Activated CD4-positive, alpha-beta T cell treated with anti-CD3 and anti-CD28 coated beads, Interleukin-2, amount 10 ng/mL, durations not matched to agents 7 days and 5 days (primary cell): ENCODE results near the gene ANTXRL. TPM values are rescaled to one million over a fixed set of nuclear protein-coding genes. Genes with fewer than 3 reads are reported as not detected.
"Not testable (repeated sequence)": the region's sequence is repeated elsewhere in the genome, so short reads cannot be mapped to it uniquely, and the experiment has no call there.

Experiments
- CTCF ChIA-PET: fragments of 350-600 bp; sonication (Branson Sonifier 250); formaldehyde crosslinking; loops from one replicate; lab custom pipeline; 2021; ENCODE audit warnings: antibody characterized with exemption; lab: Charles Lee
- POLR2A ChIA-PET: fragments of 350-600 bp; sonication (Branson Sonifier 250); formaldehyde crosslinking; loops from one replicate; lab custom pipeline; 2021; ENCODE audit warnings: antibody characterized with exemption; lab: Charles Lee
- DNase-seq: peaks from one replicate; pipeline ENCODE4 v3.0.0-alpha.2; 2020
- H3K27ac Mint-ChIP-seq: one replicate; pipeline ENCODE4 v1.8.0; 2021; ENCODE audit warnings: mild to moderate bottlenecking, moderate library complexity, mixed read lengths
- H3K27me3 Mint-ChIP-seq: one replicate; pipeline ENCODE4 v1.8.0; 2021; ENCODE audit warnings: mixed read lengths
- H3K36me3 Mint-ChIP-seq: one replicate; pipeline ENCODE4 v1.8.0; 2021; ENCODE audit warnings: low read depth, mixed read lengths
- H3K4me1 Mint-ChIP-seq: one replicate; pipeline ENCODE4 v1.8.0; 2021; ENCODE audit warnings: mixed read lengths
- H3K4me3 Mint-ChIP-seq: one replicate; pipeline ENCODE4 v1.8.0; 2021; ENCODE audit warnings: mild to moderate bottlenecking, moderate library complexity, mixed read lengths
- H3K9me3 Mint-ChIP-seq: one replicate; pipeline ENCODE4 v1.8.0; 2021; ENCODE audit warnings: mixed read lengths
- total RNA-seq, 2 experiments: library from RNA; stranded (reverse); gene quantifications; one replicate each; pipeline ENCODE4 v1.2.3, GENCODE V29; 2021

ANTXRL gene
- total RNA-seq, 2 experiments from 2014 or later, result 0.52 to 0.57 TPM

DNA sequence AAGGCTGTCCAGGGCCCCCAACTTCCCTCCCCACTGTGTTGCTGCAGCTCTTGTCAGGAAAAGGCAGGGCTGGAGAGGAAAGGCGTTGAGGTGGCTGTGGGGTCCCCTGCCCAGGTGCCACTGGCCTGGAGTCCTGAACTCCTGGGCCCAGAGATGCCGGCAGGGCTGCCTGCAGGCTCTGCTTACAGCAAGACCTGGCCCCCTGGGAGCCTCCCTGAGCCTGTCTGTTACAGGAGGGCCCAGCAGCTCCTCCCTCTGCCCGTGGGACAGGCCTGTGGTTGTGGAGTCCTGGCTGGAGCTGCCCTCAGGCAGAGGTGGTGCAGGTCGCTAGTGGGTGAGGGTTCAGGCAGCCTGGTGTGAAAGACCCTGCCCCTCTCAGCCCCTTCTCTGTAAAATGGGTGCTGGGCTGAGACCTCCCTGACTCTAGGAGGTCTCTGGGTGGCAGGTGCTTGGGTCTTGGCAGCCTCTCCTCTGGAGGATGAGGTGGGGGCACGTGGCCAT is 9.9 kb downstream of the ANTXRL start:
- Mint-ChIP-seq H3K4me3 (no peak overlapping the region), H3K27me3 (no peaks in the 10 kb centered on the region), H3K4me1 (peaks cover 28% of the 10 kb centered on the region), H3K27ac (no peak overlapping the region), H3K9me3 (no peaks in the 10 kb centered on the region), H3K36me3 (peaks cover 2% of the 10 kb centered on the region)
- ChIA-PET CTCF (interaction anchor here (0.7 kb wide), 1 partner anchor 32 kb away, joined by 6 read pairs; no protein-coding TSS in a partner anchor), POLR2A (no interaction called here)
- no peak for DNase-seq

DNA sequence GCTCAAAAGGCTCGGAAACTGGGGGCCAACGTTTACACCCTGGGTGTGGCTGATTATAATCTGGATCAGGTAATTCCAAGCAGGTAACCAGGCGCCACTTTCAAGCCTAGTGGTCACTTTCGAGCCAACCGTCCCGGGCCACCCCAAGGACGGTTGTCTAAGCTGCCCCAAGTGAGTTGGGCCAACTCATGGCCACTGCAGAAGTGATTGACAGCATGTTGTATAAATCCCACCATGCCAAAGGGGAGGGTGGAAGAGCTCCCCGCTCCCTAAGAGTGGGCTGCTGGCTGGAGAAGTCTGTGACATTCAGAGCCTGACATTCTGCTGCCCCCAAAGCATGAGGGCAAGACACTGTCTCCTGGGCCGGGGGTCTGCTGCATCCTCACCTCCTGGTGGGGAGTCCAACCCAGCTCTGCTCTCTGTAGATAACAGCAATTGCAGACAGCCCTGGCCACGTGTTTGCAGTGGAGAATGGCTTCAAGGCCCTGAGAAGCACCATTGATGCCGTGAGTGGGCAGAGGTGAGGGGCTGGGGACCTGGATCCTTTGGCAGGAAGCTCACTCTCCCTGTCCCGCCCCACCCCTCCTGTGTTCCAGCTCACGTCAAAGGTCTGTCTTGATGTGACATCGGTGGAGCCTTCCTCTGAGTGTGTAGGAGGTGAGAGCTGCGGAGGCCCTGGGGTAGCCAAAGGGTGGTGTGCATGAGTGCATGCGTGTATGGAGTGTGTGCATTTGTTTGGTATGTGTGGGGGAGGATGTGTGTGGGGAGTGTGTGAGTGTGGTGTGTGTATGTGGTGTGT is 10.8 kb downstream of the ANTXRL start:
- Mint-ChIP-seq H3K4me1 (peaks cover 28% of the 10 kb centered on the region), H3K27ac (peak overlapping the region; percentile 83), H3K36me3 (peaks cover 2% of the 10 kb centered on the region), H3K9me3 (no peaks in the 10 kb centered on the region), H3K27me3 (no peaks in the 10 kb centered on the region), H3K4me3 (peak overlapping the region; percentile 78)
- POLR2A ChIA-PET, result no interaction called here
- DNase-seq, result peak; percentile 30
- CTCF ChIA-PET, result no interaction called here

DNA sequence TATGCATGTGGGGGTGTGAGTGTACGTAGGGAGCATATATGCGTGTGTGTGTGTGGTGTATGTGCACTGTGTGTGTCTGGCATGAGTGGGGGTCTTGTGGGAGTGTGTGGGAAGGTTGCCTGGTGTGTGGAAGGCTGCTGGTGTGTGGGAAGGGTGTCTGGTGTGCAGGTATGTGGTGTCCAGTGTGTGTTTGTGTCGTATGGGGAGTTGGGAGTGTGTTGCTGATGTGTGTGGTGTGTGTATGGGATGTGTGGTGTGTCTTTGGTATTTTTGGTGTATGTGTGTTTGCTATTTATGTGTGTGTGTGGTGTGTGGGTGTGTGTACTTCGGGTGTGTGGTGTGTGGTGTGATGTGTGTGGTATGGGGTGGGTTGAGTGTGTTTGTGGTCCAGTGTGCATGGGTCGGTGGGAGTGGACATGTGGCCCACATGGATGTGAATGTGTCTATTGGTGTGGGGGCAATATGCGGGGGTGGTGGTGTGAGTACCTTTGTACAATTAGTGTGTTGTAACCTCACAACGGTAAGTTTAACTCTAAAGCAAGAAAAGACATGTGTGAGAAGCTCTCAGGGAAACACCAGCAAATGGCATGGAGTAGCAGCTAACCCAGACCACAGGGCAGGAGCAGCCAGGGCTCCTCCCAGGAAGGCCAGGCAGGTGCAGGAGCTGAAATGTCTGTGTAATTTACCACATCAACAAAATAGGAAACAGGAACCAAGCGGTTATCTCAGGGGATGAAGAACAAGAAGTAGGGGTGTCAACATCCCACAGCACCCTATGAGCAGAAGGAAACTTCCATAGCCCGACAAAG is 11.9 kb downstream of the ANTXRL start:
- Mint-ChIP-seq H3K27ac (peak overlapping the region; percentile 76), H3K27me3 (no peaks in the 10 kb centered on the region), H3K4me1 (peaks cover 28% of the 10 kb centered on the region), H3K4me3 (no peak overlapping the region), H3K36me3 (peaks cover 2% of the 10 kb centered on the region), H3K9me3 (no peaks in the 10 kb centered on the region)
- no peak for DNase-seq
- ChIA-PET POLR2A (no interaction called here), CTCF (no interaction called here)

DNA sequence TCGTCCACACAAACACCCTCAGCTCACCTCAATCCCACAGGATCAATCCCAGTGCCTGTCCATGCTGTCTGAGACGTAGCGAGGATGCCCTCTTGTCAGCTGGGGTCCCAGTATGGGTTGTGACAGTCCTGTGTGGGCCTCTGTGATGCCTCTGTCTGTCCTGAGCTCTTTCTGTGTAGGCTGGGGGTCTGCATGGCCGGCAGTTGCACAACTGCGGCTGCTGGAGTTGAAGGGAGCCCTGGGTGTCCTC is 12.4 kb downstream of the ANTXRL start:
- no peaks in the 10 kb centered on the region for H3K9me3 Mint-ChIP-seq
- no peak for DNase-seq
- H3K27me3 Mint-ChIP-seq, result no peaks in the 10 kb centered on the region
- H3K4me3 Mint-ChIP-seq, result no peak overlapping the region
- H3K36me3 Mint-ChIP-seq, result peaks cover 2% of the 10 kb centered on the region
- ChIA-PET POLR2A (no interaction called here), CTCF (interaction anchor here (0.6 to 1.0 kb wide), 2 partner anchors 8 to 34 kb away, joined by 3 to 4 read pairs; no protein-coding TSS in a partner anchor)
- H3K27ac Mint-ChIP-seq, result no peak overlapping the region
- peaks cover 28% of the 10 kb centered on the region for H3K4me1 Mint-ChIP-seq

DNA sequence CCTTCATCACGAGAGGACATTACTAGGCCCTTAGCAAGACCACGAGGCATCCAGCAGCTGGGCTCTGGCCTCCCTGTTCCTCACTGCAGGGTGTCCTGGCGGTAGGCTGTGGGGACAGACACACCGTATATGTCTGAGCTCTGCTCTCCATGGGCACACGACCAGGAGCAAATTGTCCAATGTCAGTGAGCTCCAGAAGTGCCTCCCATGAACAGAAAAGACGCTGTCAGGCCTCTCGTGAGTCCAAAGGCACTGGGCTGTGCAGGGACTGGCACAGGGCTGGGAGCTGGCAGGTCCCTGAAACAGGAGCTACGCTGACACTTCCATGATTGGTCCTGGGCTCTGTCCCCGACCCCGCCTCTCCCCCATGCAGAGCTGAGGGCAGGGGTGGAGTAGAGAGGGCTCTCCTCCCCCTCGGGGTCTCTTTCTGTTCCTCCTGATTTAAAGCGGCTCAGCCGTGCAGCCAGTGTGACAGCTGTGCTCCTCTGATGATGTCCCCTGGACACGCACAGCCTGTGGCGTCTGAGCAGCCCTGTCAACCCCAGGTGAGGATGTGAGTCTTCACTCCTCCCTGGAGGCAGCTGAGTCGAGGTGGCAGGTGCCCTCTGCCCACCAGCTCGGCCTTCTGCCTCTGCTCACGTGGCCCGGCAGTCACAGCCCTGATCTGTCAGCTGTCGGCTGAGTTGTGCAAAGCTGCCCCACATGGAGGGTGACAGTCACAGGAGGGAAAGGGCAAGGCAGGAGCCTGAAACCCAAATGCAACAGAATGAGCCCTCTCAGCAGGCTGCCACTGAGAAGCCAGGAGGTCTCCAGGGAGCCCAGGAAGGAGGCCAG is 13.0 kb downstream of the ANTXRL start:
- no peaks in the 10 kb centered on the region for H3K9me3 Mint-ChIP-seq
- no peak overlapping the region for H3K27ac Mint-ChIP-seq
- H3K27me3 Mint-ChIP-seq, result no peaks in the 10 kb centered on the region
- DNase-seq, result no peak
- H3K4me3 Mint-ChIP-seq, result no peak overlapping the region
- CTCF ChIA-PET, result interaction anchor here (0.6 to 1.0 kb wide), 2 partner anchors 9 to 35 kb away, joined by 3 to 4 read pairs; no protein-coding TSS in a partner anchor
- peaks cover 2% of the 10 kb centered on the region for H3K36me3 Mint-ChIP-seq
- H3K4me1 Mint-ChIP-seq, result peaks cover 28% of the 10 kb centered on the region
- POLR2A ChIA-PET, result no interaction called here

DNA sequence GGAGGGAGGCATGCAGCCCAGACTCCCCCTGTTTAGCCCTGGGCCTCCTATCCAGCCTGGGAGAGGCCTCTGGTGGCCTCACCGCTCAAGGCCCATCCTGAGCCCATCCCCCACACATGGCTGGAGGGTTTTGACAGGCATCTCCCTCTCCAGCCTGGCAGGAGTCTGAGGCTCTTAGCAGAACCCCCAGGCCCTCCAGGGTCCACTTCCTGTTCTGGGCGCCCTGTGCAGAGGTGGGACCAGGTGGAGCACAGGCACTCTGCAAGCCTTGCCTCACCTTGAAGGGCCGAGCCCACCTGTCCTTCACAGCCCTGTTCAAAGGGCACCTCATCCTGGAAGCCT is 13.5 kb downstream of the ANTXRL start:
- CTCF ChIA-PET, DNase-seq, H3K4me3 Mint-ChIP-seq, H3K9me3 Mint-ChIP-seq, H3K27ac Mint-ChIP-seq, POLR2A ChIA-PET, H3K36me3 Mint-ChIP-seq, H3K27me3 Mint-ChIP-seq: not testable (repeated sequence)
- H3K4me1 Mint-ChIP-seq, result peaks cover 28% of the 10 kb centered on the region

DNA sequence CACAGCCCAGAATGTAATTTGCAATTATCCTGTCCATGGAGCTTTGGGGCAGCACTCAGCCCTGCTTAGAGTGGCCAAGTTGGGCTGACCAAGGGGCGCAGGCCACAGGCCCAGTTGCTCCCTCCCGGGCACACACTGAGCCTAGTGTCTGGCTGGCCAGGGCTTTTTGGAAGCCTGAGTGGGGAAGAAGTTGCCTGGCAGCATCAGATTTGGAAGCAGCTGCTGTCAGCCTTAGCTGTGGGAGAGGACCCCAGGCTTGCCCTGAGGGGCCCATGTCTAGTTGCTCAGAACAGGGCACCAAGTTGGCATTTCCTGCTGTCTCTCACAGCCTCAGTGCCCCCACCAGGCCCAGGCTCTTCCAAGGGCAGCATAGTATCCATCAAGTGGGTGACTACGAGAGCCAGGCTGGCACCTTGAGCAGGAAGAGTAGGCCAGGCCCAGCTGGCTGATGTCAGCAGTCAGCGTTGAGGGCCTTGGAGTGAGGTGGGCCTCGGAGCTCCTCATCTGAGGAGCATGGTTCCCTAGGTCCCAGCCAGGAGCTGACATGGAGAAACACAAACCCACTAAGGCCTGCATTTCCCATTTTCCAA is 14.4 kb downstream of the ANTXRL start:
- DNase-seq, result no peak
- Mint-ChIP-seq H3K4me1 (peaks cover 28% of the 10 kb centered on the region), H3K9me3 (no peaks in the 10 kb centered on the region), H3K27me3 (no peaks in the 10 kb centered on the region), H3K4me3 (no peak overlapping the region), H3K36me3 (peaks cover 2% of the 10 kb centered on the region), H3K27ac (peak overlapping the region; percentile 38)
- ChIA-PET POLR2A (no interaction called here), CTCF (no interaction called here)

DNA sequence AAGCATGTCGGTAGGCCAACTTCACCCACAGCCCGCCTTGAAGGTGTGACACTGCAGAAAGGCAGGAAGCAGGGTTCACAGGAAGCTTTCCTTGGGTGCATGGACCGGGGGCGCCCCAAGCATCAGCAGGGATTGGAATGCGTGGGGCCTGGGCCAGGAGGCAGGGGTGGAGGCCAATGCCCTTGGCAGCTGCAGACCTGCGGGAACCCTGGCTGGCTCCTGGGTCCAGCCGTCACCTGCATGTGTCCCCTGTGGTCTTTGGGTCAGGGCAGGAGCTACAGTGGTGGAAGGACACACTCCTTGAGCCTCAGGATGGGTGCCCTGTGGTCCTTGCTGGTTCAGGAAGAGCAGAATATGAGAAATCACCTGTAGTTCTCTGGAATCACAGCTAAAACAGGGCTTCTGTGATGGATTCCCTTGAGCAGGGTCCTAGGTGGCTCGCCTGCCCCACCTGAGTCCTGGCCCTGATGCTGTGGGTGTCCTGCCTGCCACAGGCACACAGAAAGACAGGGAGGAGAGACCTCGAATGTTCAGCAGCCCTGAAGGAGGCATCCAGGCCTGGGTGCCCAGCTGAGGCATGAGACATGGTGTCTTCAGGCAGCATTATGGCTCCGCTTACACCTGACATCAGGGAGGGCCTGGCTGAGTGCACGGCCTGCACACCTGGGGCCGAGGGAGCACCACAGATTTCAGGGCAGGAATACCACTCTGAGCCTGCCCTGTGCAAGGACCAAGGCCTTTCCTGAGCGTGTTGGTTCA is 15.1 kb downstream of the ANTXRL start:
- no peak overlapping the region for H3K27ac Mint-ChIP-seq
- CTCF ChIA-PET, result no interaction called here

DNA sequence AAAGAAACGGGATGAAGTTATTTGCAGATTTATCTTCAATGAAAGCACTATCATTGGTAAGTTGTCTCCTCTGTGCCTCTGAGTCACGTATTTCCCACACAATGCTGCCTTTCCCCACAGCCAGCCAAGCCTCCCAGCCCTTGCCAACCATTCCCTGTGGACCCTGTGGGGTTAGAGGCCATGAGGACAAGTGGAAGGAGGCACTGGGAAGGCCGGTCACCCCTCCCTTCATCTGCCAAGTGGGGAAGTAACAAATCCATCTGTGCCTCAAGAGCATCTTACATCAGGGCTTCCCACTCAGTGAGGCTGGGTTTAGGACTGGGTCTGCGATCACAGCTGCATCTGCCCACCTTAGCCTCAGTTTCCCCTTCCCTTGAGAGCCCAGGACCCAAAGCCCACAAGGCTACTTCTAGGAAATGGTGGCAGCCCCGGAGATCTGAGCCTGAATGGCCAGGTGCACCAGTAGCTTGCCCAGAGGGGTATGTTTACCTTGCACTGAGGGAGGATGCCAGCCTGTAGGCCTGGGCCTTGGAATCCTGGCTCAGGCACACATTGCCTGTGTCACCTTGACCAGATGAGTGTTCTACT is 16.1 kb downstream of the ANTXRL start:
- POLR2A ChIA-PET, CTCF ChIA-PET, H3K27me3 Mint-ChIP-seq, DNase-seq, H3K36me3 Mint-ChIP-seq, H3K9me3 Mint-ChIP-seq, H3K4me3 Mint-ChIP-seq: not testable (repeated sequence)
- Mint-ChIP-seq H3K4me1 (peaks cover 25% of the 10 kb centered on the region), H3K27ac (peak overlapping the region; percentile 15)

More for the DNA sequence above, 15.1 kb downstream of the ANTXRL start:
- Mint-ChIP-seq H3K36me3 (peaks cover 2% of the 10 kb centered on the region), H3K27me3 (no peaks in the 10 kb centered on the region), H3K9me3 (no peaks in the 10 kb centered on the region), H3K4me3 (no peak overlapping the region), H3K4me1 (peaks cover 28% of the 10 kb centered on the region)
- no peak for DNase-seq
- POLR2A ChIA-PET, result no interaction called here

DNA sequence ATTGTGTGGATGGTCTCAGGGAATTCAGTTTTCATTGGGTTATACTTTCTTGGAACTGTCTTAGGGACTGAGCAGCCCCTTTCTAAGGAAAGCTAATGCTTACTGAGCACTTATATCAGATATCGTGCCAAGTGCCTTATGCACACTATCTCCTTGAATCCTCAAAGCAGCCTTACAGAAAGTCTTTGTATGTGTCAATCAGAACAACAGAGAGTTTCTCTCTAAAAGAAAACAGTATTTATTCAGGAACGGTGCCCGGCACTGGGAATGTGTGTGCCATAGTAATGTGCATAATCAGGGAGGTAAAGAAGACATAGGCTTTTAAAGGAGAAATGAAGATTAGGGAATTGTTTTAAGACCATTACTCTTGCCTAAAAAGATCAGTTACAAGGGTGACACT is 17.3 kb downstream of the ANTXRL start:
- DNase-seq, result no peak
- Mint-ChIP-seq H3K9me3 (no peaks in the 10 kb centered on the region), H3K4me1 (peaks cover 13% of the 10 kb centered on the region), H3K4me3 (no peak overlapping the region), H3K27me3 (no peaks in the 10 kb centered on the region), H3K36me3 (no peaks in the 10 kb centered on the region), H3K27ac (no peak overlapping the region)
- POLR2A ChIA-PET, result no interaction called here
- CTCF ChIA-PET, result no interaction called here

DNA sequence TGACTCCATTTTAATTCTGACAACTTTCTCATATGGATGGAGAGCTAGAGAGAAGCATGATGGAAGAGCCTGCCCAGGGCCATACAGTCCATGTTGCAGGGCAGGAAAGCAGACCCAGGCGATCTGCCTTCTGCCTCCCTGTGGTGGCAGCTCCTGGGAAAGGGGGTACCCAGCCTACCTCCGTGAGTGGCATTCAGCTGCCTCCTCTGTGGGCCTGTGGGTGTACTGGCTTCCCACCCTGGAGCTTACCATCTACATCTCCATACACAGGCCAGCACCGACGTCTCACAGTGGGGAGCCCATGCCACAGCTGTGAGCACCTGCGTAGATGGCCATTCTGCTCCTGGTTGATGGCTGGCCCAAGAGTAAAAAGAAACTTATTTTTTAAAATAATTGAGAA is 17.9 kb downstream of the ANTXRL start:
- H3K36me3 Mint-ChIP-seq, H3K4me1 Mint-ChIP-seq, H3K4me3 Mint-ChIP-seq, H3K27ac Mint-ChIP-seq, H3K27me3 Mint-ChIP-seq, H3K9me3 Mint-ChIP-seq, POLR2A ChIA-PET, DNase-seq, CTCF ChIA-PET: not testable (repeated sequence)
